IMR-90 (cell line): ENCODE data around the gene UVSSA. TPM values are rescaled to one million over a fixed set of nuclear protein-coding genes. Genes with fewer than 3 reads are reported as not detected.

Source experiments
- ATAC-seq: fragments of 200-7000 bp; cut with Tn5 transposase; 2 replicates; pipeline ENCODE4 v1.9.1; 2020; ENCODE audit warnings: low read depth, mild to moderate bottlenecking, moderate library complexity
- BruUV-seq: library from RNA; stranded (reverse); fragments of 400-500 nt; replicated peaks from 2 replicates; lab custom pipeline; 2021; lab: Mats Ljungman, UMichigan
- CTCF ChIA-PET: fragments of 300-600 bp; formaldehyde crosslinking; extraction: SDS; loops from one replicate; lab custom pipeline; 2021; ENCODE audit warnings: antibody characterized with exemption; lab: Yijun Ruan, JAX
- POLR2A ChIA-PET: fragments of 300-600 bp; sonication (Branson Sonifier 250); formaldehyde crosslinking; loops from one replicate; lab custom pipeline; 2022; ENCODE audit warnings: antibody characterized with exemption; ENCODE audit not compliant: unreplicated experiment; lab: Charles Lee
- DNase-seq: peaks from one replicate; pipeline ENCODE4 v3.0.0; 2013
- H2AFZ ChIP-seq: replicated peaks from 2 replicates; pipeline ENCODE3; 2013; ENCODE audit warnings: low read length, mild to moderate bottlenecking; ENCODE audit not compliant: poor library complexity
- H2AK5ac ChIP-seq: 2 replicates; pipeline ENCODE4 v1.6.1; 2013; ENCODE audit warnings: low read depth, low read length, inconsistent platforms
- H2AK9ac ChIP-seq: replicated peaks from 2 replicates; pipeline ENCODE3; 2013; ENCODE audit warnings: mild to moderate bottlenecking, low read depth, low read length, moderate library complexity; ENCODE audit not compliant: poor library complexity
- H2BK120ac ChIP-seq: 2 replicates; pipeline ENCODE4 v1.6.1; 2013; ENCODE audit warnings: low read depth, low read length, inconsistent platforms
- H2BK15ac ChIP-seq: 3 replicates; pipeline ENCODE4 v1.6.1; 2013; ENCODE audit warnings: low read depth, low read length, inconsistent platforms
- H2BK20ac ChIP-seq: 2 replicates; pipeline ENCODE4 v1.6.1; 2013; ENCODE audit warnings: low read depth, mild to moderate bottlenecking, inconsistent platforms, low read length, moderate library complexity
- H2BK5ac ChIP-seq: 2 replicates; pipeline ENCODE4 v1.6.1; 2013; ENCODE audit warnings: mild to moderate bottlenecking, low read depth, low read length, inconsistent platforms; ENCODE audit not compliant: poor library complexity, severe bottlenecking
- H3K14ac ChIP-seq: replicated peaks from 2 replicates; pipeline ENCODE4 v1.6.1; 2013; ENCODE audit warnings: low read depth, low read length, inconsistent platforms
- H3K18ac ChIP-seq: 2 replicates; pipeline ENCODE4 v1.6.1; 2013; ENCODE audit warnings: low read depth, low read length, control low read depth
- H3K23ac ChIP-seq: 2 replicates; pipeline ENCODE4 v1.6.1; 2013; ENCODE audit warnings: low read depth, low read length, inconsistent platforms
- H3K27ac ChIP-seq: 2 replicates; pipeline ENCODE4 v1.5.1; 2013; ENCODE audit warnings: mild to moderate bottlenecking, control low read depth, low read length; ENCODE audit not compliant: insufficient read depth
- H3K27me3 ChIP-seq: 2 replicates; pipeline ENCODE4 v1.6.1; 2013; ENCODE audit warnings: low read length; ENCODE audit not compliant: control insufficient read depth, insufficient read depth
- H3K36me3 ChIP-seq: 2 replicates; pipeline ENCODE4 v1.6.1; 2013; ENCODE audit warnings: low read length, mixed read lengths; ENCODE audit not compliant: control insufficient read depth, insufficient read depth
- H3K4ac ChIP-seq: 2 replicates; pipeline ENCODE4 v1.6.1; 2013; ENCODE audit warnings: low read depth, low read length, inconsistent platforms
- H3K4me1 ChIP-seq: 2 replicates; pipeline ENCODE4 v1.6.1; 2013; ENCODE audit warnings: low read length, mixed read lengths; ENCODE audit not compliant: control insufficient read depth, insufficient read depth
- H3K4me2 ChIP-seq: 2 replicates; pipeline ENCODE4 v1.6.1; 2013; ENCODE audit warnings: low read depth, mild to moderate bottlenecking, control low read depth, low read length, moderate library complexity
- H3K4me3 ChIP-seq: 2 replicates; pipeline ENCODE4 v1.5.1; 2013; ENCODE audit warnings: low read depth, mild to moderate bottlenecking, control low read depth, low read length, moderate library complexity; ENCODE audit not compliant: insufficient read depth
- H3K56ac ChIP-seq: 2 replicates; pipeline ENCODE4 v1.6.1; 2013; ENCODE audit warnings: low read length, inconsistent platforms; ENCODE audit not compliant: insufficient read depth; ENCODE audit errors: extremely low read depth
- H3K79me1 ChIP-seq, 2 experiments: 2 replicates each; pipeline ENCODE4 v1.6.1; 2013; ENCODE audit warnings: low read length in 2 of 2, inconsistent platforms in 1 of 2, low read depth in 1 of 2
- H3K9ac ChIP-seq: 2 replicates; pipeline ENCODE4 v1.6.1; 2013; ENCODE audit warnings: low read depth, low read length, control low read depth
- H3K9me1 ChIP-seq: 2 replicates; pipeline ENCODE4 v1.6.1; 2013; ENCODE audit warnings: low read length, inconsistent platforms; ENCODE audit not compliant: insufficient read depth
- H3K9me3 ChIP-seq: 2 replicates; pipeline ENCODE4 v1.6.1; 2013; ENCODE audit warnings: low read length; ENCODE audit not compliant: control insufficient read depth, insufficient read depth
- H4K20me1 ChIP-seq: 2 replicates; pipeline ENCODE4 v1.6.1; 2013; ENCODE audit warnings: low read length, inconsistent platforms; ENCODE audit not compliant: insufficient read depth
- H4K5ac ChIP-seq: 2 replicates; pipeline ENCODE4 v1.6.1; 2013; ENCODE audit warnings: mild to moderate bottlenecking, low read depth, low read length, control low read depth
- H4K8ac ChIP-seq, 2 experiments: 2 replicates each; pipeline ENCODE4 v1.6.1; 2013; ENCODE audit warnings: low read depth in 2 of 2, low read length in 2 of 2, control low read depth in 1 of 2, inconsistent platforms in 1 of 2
- H4K91ac ChIP-seq: 2 replicates; pipeline ENCODE4 v1.6.1; 2013; ENCODE audit warnings: low read depth, low read length, inconsistent platforms; ENCODE audit not compliant: insufficient read depth
- BHLHE40 ChIP-seq: fragments of 150-350 bp; IDR thresholded peaks from 2 replicates; pipeline ENCODE4 v1.6.1; 2016; ENCODE audit warnings: mild to moderate bottlenecking, low read depth, low read length
- CHD1 ChIP-seq: IDR thresholded peaks from 2 replicates; pipeline ENCODE4 v1.6.1; 2012; ENCODE audit warnings: low read depth, low read length, improper control_type of control experiment
- MAFK ChIP-seq: IDR thresholded peaks from 2 replicates; pipeline ENCODE4 v1.6.1; 2012; ENCODE audit warnings: low read depth, low read length, improper control_type of control experiment
- MAZ ChIP-seq: IDR thresholded peaks from 2 replicates; pipeline ENCODE4 v1.6.1; 2012; ENCODE audit warnings: low read depth, mild to moderate bottlenecking, low read length, improper control_type of control experiment, moderate library complexity, borderline replicate concordance
- MXI1 ChIP-seq: IDR thresholded peaks from 2 replicates; pipeline ENCODE4 v1.6.1; 2012; ENCODE audit warnings: low read depth, mild to moderate bottlenecking, low read length, moderate library complexity, borderline replicate concordance
- NFE2L2 ChIP-seq: fragments of 150-350 bp; IDR thresholded peaks from 2 replicates; pipeline ENCODE4 v1.6.1; 2016; ENCODE audit warnings: low read depth, mild to moderate bottlenecking, low read length
- POLR2A ChIP-seq: IDR thresholded peaks from 2 replicates; pipeline ENCODE4 v1.6.1; 2012; ENCODE audit warnings: mild to moderate bottlenecking, low read depth, low read length
- RAD21 ChIP-seq: IDR thresholded peaks from 2 replicates; pipeline ENCODE4 v1.6.1; 2012; ENCODE audit warnings: low read length, improper control_type of control experiment
- RCOR1 ChIP-seq: IDR thresholded peaks from 2 replicates; pipeline ENCODE4 v1.6.1; 2012; ENCODE audit warnings: mild to moderate bottlenecking, low read length, improper control_type of control experiment; ENCODE audit not compliant: insufficient replicate concordance
- RFX5 ChIP-seq: IDR thresholded peaks from 2 replicates; pipeline ENCODE4 v1.8.0; 2012; ENCODE audit warnings: low read depth, mild to moderate bottlenecking, low read length, moderate library complexity
- WGBS, 2 experiments: methylation state at CpG; one replicate each; pipeline versions ENCODE4 v1.1.5 to v1.1.7; 2013; ENCODE audit warnings: missing lambda C conversion rate in 2 of 2; ENCODE audit not compliant: insufficient read length in 1 of 2; ENCODE audit errors: extremely low coverage in 2 of 2; 5-methylcytosine and 5-hydroxymethylcytosine counted together
- dilution Hi-C: fragments of 300-500 bp; cut with HindIII; formaldehyde crosslinking; loops from one replicate; pipeline ENCODE4 v1.14.3; 2018; ENCODE audit warnings: low sequenced_read_pairs; ENCODE audit not compliant: unreplicated experiment
- in situ Hi-C: fragments of 300-500 bp; cut with MboI; formaldehyde crosslinking; loops from 3 replicates; pipeline ENCODE4 v1.14.3; 2019; ENCODE audit warnings: low sequenced_read_pairs, inconsistent platforms, mixed read lengths
- intact Hi-C: fragments of 100-400 bp; cut with micrococcal nuclease; formaldehyde crosslinking; loops from 2 replicates; pipeline ENCODE4 v1.10.0; 2022
- polyA plus RNA-seq, 3 experiments: library from polyadenylated mRNA; depleted of rRNA; stranded (reverse); fragments of >200 nt; gene quantifications; 2 replicates each; pipeline ENCODE4 v1.2.3, GENCODE V29; 2012; ENCODE audit warnings: low replicate concordance in 1 of 3
- total RNA-seq: library from RNA; depleted of rRNA; stranded (reverse); fragments of >200 nt; gene quantifications from 2 replicates; pipeline ENCODE4 v1.2.3, GENCODE V29; 2012
- TF ChIP-seq, protein P1 (sequence below): conservative IDR thresholded peaks from 2 replicates; pipeline ENCODE4 v1.5.1; 2012; ENCODE audit warnings: mild to moderate bottlenecking, low read depth, low read length, improper control_type of control experiment
- TF ChIP-seq, protein P2 (sequence below): fragments of 150-350 bp; IDR thresholded peaks from 2 replicates; pipeline ENCODE4 v1.6.1; 2017; ENCODE audit warnings: mild to moderate bottlenecking, antibody characterized with exemption, low read length, low read depth

The UVSSA gene
- total and polyA plus RNA-seq, 2 of the 4 experiments (the other 2 are of a cell fraction), result 1.4 to 8.4 TPM

GRCh38 chr4:1379801-1380331, 32.9 kb downstream of the UVSSA start:
- no peak overlapping the region for H2BK120ac ChIP-seq
- no peak for TF ChIP-seq RAD21
- no peak for TF ChIP-seq NFE2L2
- no peak for TF ChIP-seq POLR2A
- TF ChIP-seq BHLHE40, result no peak
- TF ChIP-seq MAZ, result no peak
- no peak for TF ChIP-seq MAFK
- TF ChIP-seq, protein P1, sequence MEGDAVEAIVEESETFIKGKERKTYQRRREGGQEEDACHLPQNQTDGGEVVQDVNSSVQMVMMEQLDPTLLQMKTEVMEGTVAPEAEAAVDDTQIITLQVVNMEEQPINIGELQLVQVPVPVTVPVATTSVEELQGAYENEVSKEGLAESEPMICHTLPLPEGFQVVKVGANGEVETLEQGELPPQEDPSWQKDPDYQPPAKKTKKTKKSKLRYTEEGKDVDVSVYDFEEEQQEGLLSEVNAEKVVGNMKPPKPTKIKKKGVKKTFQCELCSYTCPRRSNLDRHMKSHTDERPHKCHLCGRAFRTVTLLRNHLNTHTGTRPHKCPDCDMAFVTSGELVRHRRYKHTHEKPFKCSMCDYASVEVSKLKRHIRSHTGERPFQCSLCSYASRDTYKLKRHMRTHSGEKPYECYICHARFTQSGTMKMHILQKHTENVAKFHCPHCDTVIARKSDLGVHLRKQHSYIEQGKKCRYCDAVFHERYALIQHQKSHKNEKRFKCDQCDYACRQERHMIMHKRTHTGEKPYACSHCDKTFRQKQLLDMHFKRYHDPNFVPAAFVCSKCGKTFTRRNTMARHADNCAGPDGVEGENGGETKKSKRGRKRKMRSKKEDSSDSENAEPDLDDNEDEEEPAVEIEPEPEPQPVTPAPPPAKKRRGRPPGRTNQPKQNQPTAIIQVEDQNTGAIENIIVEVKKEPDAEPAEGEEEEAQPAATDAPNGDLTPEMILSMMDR, result no peak
- TF ChIP-seq CHD1, result no peak
- TF ChIP-seq RFX5, result no peak
- TF ChIP-seq RCOR1, result no peak
- TF ChIP-seq, protein P2, sequence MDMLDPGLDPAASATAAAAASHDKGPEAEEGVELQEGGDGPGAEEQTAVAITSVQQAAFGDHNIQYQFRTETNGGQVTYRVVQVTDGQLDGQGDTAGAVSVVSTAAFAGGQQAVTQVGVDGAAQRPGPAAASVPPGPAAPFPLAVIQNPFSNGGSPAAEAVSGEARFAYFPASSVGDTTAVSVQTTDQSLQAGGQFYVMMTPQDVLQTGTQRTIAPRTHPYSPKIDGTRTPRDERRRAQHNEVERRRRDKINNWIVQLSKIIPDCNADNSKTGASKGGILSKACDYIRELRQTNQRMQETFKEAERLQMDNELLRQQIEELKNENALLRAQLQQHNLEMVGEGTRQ, result no peak
- TF ChIP-seq MXI1, result no peak
- H3K4me1 ChIP-seq, result no peaks in the 10 kb centered on the region
- no peaks in the 10 kb centered on the region for H3K79me1 ChIP-seq
- no peak overlapping the region for H3K27ac ChIP-seq
- no TSS peak for BruUV-seq
- H2BK20ac ChIP-seq, result no peak overlapping the region
- no peak overlapping the region for H2BK15ac ChIP-seq
- H4K8ac ChIP-seq, result no peak overlapping the region
- no peak overlapping the region for H3K23ac ChIP-seq
- H3K4me3 ChIP-seq, result no peak overlapping the region
- H2AK9ac ChIP-seq, result no peak overlapping the region
- CTCF ChIA-PET, result no interaction called here
- no peaks in the 10 kb centered on the region for H4K20me1 ChIP-seq
- no peaks in the 10 kb centered on the region for H3K9me3 ChIP-seq
- H3K27me3 ChIP-seq, result no peaks in the 10 kb centered on the region
- no peaks in the 10 kb centered on the region for H3K9me1 ChIP-seq
- POLR2A ChIA-PET, result no interaction called here
- no peak overlapping the region for H4K91ac ChIP-seq
- no peak overlapping the region for H3K9ac ChIP-seq
- H3K4me2 ChIP-seq, result no peak overlapping the region
- no peak overlapping the region for H3K56ac ChIP-seq
- H3K14ac ChIP-seq, result no peak overlapping the region
- ATAC-seq (no peak), DNase-seq (no peak)
- dilution Hi-C loops (no loop called here), intact Hi-C loops (no loop called here), in situ Hi-C loops (no loop called here)
- no peak overlapping the region for H3K18ac ChIP-seq
- no peak overlapping the region for H2AFZ ChIP-seq
- H3K4ac ChIP-seq, result no peak overlapping the region
- no peak overlapping the region for H2AK5ac ChIP-seq
- H3K36me3 ChIP-seq, result peaks cover 26% of the 10 kb centered on the region
- WGBS, 2 experiments, result 88% methylated on average over 10 of the region's 31 CpGs; no CpG with 5 or more reads in 1 of the 2 experiments
- H2BK5ac ChIP-seq, result no peak overlapping the region
- no peak overlapping the region for H4K5ac ChIP-seq
